HL-60 (cell line): ENCODE data around the gene CLVS2.

Source experiments
- DNase-seq, 2 experiments: peaks; one replicate each; pipeline ENCODE4 v3.0.0-alpha.2; 2010 to 2020; ENCODE audit warnings: low read depth in 1 of 2, low spot score in 1 of 2
- H3K27ac ChIP-seq: fragments of 250-450 bp; sonication (Bioruptor Pico); replicated peaks from 2 replicates; pipeline ENCODE4 v1.5.1; 2020; ENCODE audit warnings: mild to moderate bottlenecking, moderate library complexity
- H3K27me3 ChIP-seq: fragments of 250-450 bp; sonication (Bioruptor Pico); 2 replicates; pipeline ENCODE4 v1.5.1; 2021; ENCODE audit warnings: mild to moderate bottlenecking, moderate library complexity; ENCODE audit not compliant: insufficient read depth, poor library complexity, severe bottlenecking
- H3K4me3 ChIP-seq: replicated peaks from 2 replicates; pipeline ENCODE4 v1.5.1; 2011; ENCODE audit warnings: mild to moderate bottlenecking, control low read depth, low read length; ENCODE audit not compliant: insufficient read depth
- GABPA ChIP-seq: IDR thresholded peaks from 2 replicates; pipeline ENCODE4 v1.6.1; 2012; ENCODE audit warnings: low read depth
- POLR2AphosphoS5 ChIP-seq: IDR thresholded peaks from 2 replicates; pipeline ENCODE4 v1.6.1; 2012; ENCODE audit warnings: low read depth
- REST ChIP-seq: IDR thresholded peaks from 2 replicates; pipeline ENCODE4 v1.6.1; 2012; ENCODE audit warnings: low read depth; ENCODE audit not compliant: insufficient replicate concordance
- SPI1 ChIP-seq: IDR thresholded peaks from 2 replicates; pipeline ENCODE4 v1.6.1; 2012; ENCODE audit warnings: low read depth, mild to moderate bottlenecking, borderline replicate concordance
- TF ChIP-seq, protein P1 (sequence below): IDR thresholded peaks from one replicate; pipeline ENCODE4 v1.5.1; 2011; ENCODE audit warnings: low read length, control low read depth, inconsistent platforms; ENCODE audit not compliant: insufficient read depth

The CLVS2 gene

DNA sequence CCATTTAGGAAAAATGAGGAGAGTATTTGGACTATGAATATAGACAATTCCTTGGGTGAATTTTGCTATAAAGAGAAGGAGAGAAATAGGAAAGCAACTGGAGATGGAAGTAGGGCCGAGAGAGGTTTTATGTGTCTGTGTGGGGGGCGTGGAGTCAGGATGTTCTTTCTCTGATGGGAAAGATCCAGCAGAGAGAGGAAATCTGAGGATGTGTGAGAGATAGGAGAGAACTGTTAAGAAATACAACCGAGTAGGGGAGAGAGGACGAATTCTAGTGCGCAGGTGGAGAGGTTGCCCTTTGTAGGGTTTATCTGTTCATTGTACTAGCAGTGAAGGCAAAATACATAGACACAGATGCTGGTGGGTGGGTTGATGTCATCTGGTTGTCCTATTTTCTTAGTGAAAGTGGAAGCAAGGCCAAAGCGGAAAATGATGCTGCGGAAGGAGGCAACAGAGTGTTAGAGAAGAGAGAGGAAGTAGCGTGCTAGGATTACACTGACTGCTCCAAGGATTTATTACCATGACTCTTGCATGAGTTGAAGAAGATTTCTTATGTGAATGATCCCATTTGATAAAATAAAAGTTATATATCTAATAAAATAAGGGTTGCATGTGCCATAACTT, 57.7 kb downstream of the CLVS2 start:
- H3K27ac ChIP-seq, result no peak overlapping the region
- no peaks in the 10 kb centered on the region for H3K27me3 ChIP-seq
- TF ChIP-seq REST, result no peak
- TF ChIP-seq SPI1, result no peak
- no peak for TF ChIP-seq POLR2AphosphoS5
- TF ChIP-seq, protein P1, sequence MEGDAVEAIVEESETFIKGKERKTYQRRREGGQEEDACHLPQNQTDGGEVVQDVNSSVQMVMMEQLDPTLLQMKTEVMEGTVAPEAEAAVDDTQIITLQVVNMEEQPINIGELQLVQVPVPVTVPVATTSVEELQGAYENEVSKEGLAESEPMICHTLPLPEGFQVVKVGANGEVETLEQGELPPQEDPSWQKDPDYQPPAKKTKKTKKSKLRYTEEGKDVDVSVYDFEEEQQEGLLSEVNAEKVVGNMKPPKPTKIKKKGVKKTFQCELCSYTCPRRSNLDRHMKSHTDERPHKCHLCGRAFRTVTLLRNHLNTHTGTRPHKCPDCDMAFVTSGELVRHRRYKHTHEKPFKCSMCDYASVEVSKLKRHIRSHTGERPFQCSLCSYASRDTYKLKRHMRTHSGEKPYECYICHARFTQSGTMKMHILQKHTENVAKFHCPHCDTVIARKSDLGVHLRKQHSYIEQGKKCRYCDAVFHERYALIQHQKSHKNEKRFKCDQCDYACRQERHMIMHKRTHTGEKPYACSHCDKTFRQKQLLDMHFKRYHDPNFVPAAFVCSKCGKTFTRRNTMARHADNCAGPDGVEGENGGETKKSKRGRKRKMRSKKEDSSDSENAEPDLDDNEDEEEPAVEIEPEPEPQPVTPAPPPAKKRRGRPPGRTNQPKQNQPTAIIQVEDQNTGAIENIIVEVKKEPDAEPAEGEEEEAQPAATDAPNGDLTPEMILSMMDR, result no peak
- no peak for TF ChIP-seq GABPA
- DNase-seq, result no peak
- no peak overlapping the region for H3K4me3 ChIP-seq

GRCh38 chr6:123055256-123055655, 59.2 kb downstream of the CLVS2 start:
- no peak for DNase-seq
- Histone ChIP-seq H3K27me3 (no peaks in the 10 kb centered on the region), H3K4me3 (no peak overlapping the region), H3K27ac (no peak overlapping the region)
- TF ChIP-seq POLR2AphosphoS5 (no peak), SPI1 (no peak), GABPA (no peak), REST (no peak)
- TF ChIP-seq, protein P1, result no peak

DNA sequence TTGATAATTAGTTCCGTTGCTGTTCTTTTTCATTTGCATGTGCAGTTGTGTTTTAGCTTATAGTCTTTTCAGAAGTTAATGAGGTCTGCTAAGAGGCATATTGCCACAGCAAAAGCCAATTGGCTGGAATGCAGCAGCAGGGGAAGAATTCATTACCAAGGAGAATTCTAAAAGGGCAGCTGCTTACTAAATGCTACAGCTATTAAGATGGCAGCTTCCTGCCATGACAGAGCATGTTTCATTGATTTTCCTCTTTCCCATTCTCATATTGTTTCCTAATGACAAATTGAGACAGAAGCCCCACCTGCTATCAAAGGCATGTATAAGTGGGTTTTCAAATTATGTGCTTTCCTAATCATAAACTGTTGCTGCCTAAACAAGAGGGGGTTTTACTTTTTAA, 66.6 kb downstream of the CLVS2 start:
- no peak overlapping the region for H3K27ac ChIP-seq
- H3K27me3 ChIP-seq, result no peaks in the 10 kb centered on the region
- H3K4me3 ChIP-seq, result no peak overlapping the region
- no peak for TF ChIP-seq GABPA
- TF ChIP-seq SPI1, result no peak
- TF ChIP-seq, protein P1, result no peak
- TF ChIP-seq POLR2AphosphoS5, result no peak
- no peak for TF ChIP-seq REST
- DNase-seq, result no peak
